HL-60 (cell line): Measurements from ENCODE around the gene DCTPP1.

Experiments used
- CTCF ChIP-seq: IDR thresholded peaks from one replicate; pipeline ENCODE4 v1.5.1; 2011; ENCODE audit warnings: low read length, control low read depth, inconsistent platforms; ENCODE audit not compliant: insufficient read depth
- GABPA ChIP-seq: IDR thresholded peaks from 2 replicates; pipeline ENCODE4 v1.6.1; 2012; ENCODE audit warnings: low read depth
- POLR2AphosphoS5 ChIP-seq: IDR thresholded peaks from 2 replicates; pipeline ENCODE4 v1.6.1; 2012; ENCODE audit warnings: low read depth
- REST ChIP-seq: IDR thresholded peaks from 2 replicates; pipeline ENCODE4 v1.6.1; 2012; ENCODE audit warnings: low read depth; ENCODE audit not compliant: insufficient replicate concordance
- SPI1 ChIP-seq: IDR thresholded peaks from 2 replicates; pipeline ENCODE4 v1.6.1; 2012; ENCODE audit warnings: low read depth, mild to moderate bottlenecking, borderline replicate concordance

DNA sequence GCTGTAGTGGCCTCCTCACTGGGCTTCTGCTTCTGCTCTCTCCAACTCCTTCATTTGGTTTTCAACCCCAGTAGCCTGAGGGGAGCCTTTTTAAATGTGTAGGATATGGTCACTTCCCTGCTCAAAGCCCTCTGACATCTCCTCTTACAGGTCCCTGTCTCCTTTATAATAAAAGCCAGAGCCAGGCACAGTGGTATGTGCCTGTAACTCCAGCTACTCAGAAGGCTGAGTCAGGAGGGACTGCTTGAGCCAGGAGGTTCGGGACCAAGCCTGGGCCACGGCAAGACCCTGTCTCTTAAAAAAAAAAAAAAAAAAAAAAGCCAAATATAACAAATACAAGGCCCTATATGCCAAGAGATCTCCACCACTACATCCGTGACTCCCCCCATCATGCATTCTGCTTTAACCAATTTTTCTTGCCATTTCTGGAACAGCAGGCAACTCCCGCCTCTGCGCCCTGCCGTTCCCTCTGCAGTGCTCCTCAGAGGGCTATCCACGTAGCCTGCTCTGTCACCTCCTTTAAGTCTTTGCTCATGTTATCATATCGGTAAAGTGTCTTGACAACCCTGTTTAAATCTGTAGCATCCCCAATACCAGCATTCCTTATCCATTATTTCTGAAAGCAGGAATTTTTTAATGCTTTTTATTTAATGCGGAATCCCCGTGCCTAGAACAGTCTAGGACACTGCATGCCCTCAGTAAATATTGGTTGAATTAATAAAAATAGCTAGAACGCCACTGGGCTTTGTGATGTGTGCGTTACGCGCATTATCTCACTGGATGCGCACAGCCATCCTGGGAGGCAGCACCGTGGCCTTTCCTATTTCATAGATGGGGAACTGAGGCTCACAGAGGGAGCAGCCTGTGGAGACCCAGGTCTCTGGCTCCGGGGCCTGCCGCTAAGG lies 13.0 kb downstream of the DCTPP1 start:
- TF ChIP-seq CTCF (no peak), POLR2AphosphoS5 (no peak), GABPA (no peak), REST (no peak), SPI1 (no peak)
